Mucosa of rectum (tissue), 2 donors: ENCODE data around the gene SAMSN1.

Experiments
- H3K27ac ChIP-seq, 2 donors: one replicate each; pipeline ENCODE4 v1.7.0; 2013; ENCODE audit warnings: inconsistent platforms in 2 of 2, low read depth in 2 of 2, low read length in 2 of 2
- H3K27me3 ChIP-seq, 2 donors: one replicate each; pipeline ENCODE4 v1.7.0; 2013; ENCODE audit warnings: low read length in 2 of 2; ENCODE audit not compliant: control insufficient read depth in 2 of 2, insufficient read depth in 2 of 2
- H3K36me3 ChIP-seq, 2 donors: one replicate each; pipeline ENCODE4 v1.7.0; 2013; ENCODE audit warnings: low read length in 2 of 2; ENCODE audit not compliant: control insufficient read depth in 2 of 2, insufficient read depth in 2 of 2
- H3K4me1 ChIP-seq, 2 donors: one replicate each; pipeline ENCODE4 v1.7.0; 2013; ENCODE audit warnings: low read length in 2 of 2, mild to moderate bottlenecking in 1 of 2; ENCODE audit not compliant: control insufficient read depth in 2 of 2, insufficient read depth in 2 of 2
- H3K4me3 ChIP-seq, 2 donors: one replicate each; pipeline ENCODE4 v1.7.0; 2013; ENCODE audit warnings: low read length in 2 of 2
- H3K9ac ChIP-seq, 2 donors: one replicate each; pipeline ENCODE4 v1.7.0; 2013; ENCODE audit warnings: low read length in 2 of 2, low read depth in 1 of 2, mild to moderate bottlenecking in 1 of 2
- H3K9me3 ChIP-seq, 2 donors: one replicate each; pipeline ENCODE4 v1.7.0; 2013; ENCODE audit warnings: low read length in 2 of 2; ENCODE audit not compliant: control insufficient read depth in 2 of 2
- donor health status: healthy.
- donor health status: Normal muscosa, but diverticular disease.

The SAMSN1 gene

DNA sequence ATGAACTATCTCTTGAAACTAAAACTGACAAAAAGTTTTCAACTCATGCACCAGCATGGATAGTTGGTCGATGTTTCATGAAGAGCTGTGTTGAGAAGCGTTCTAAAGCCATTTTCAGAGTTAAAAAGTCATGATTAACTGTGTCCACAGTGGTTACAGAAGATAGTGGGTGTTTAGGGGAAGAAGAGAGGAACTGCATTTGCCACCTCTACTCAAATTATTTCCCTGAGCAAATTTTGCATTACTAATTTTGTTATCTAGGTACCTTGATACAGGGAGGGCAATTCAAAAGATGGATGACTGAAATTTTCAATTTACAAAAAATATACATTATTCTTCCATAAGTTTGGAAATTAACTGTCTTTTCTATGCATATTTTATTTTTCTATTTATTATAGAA lies 15.5 kb downstream of the SAMSN1 start:
- no peaks in the 10 kb centered on the region for H3K4me1 ChIP-seq
- no peaks in the 10 kb centered on the region for H3K27me3 ChIP-seq
- H3K36me3 ChIP-seq, result no peaks in the 10 kb centered on the region
- H3K27ac ChIP-seq, result no peak overlapping the region
- H3K9ac ChIP-seq, result no peak overlapping the region
- no peak overlapping the region for H3K4me3 ChIP-seq
- no peaks in the 10 kb centered on the region for H3K9me3 ChIP-seq

- Histone ChIP-seq H3K27ac (no peak overlapping the region), H3K9me3 (no peaks in the 10 kb centered on the region), H3K36me3 (no peaks in the 10 kb centered on the region), H3K27me3 (no peaks in the 10 kb centered on the region), H3K9ac (no peak overlapping the region), H3K4me1 (no peaks in the 10 kb centered on the region), H3K4me3 (no peak overlapping the region)
Observed at GRCh38 chr21:14528815-14529214, 17.3 kb downstream of the SAMSN1 start.

DNA sequence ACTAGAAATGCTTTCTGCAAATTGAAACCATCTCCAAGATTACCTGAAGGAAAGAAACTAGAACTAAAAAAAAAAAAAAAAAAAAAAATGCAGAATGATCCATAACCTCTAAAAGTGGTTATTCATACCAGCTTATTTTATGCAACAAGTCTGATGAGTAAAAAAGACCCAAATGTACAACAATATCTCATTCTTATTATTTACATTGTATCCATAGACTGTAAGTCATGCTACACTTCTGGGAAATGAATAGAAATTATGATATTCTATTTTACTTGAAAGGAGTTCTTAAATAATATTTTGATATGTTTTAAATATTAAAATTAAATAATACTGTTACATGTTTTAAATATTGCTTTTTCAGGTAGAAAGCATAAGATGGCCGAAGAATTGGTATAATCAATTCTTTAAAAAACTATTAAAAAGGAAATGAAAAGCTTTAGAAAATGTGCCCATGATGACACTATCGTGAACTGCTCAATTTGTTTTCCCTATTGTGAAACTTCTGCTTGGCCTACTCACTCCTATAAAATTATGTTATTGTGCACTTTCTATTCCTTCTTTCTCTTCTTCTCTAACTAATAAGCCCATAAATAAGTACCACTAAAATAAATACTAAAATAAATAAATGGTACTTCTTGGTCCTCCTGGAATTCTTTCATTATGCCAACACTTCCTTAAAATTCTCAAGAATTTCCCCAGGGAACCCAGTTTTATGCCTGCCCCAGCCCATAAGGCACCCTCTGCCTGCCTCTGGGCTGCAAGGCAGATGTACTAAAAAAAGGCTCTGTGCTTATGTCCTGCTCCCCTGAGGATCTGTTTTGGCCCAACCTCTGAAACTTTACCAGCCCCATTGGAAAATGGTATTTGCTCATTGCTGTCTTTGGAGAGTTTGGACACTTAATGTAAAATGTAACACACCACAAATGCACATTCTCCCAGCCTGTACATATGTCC lies 18.1 kb downstream of the SAMSN1 start:
- H3K9me3 ChIP-seq, result no peaks in the 10 kb centered on the region
- no peaks in the 10 kb centered on the region for H3K36me3 ChIP-seq
- H3K4me1 ChIP-seq, result no peaks in the 10 kb centered on the region
- no peak overlapping the region for H3K4me3 ChIP-seq
- H3K27ac ChIP-seq, result peak overlapping the region in 1 of 2 donors; percentile 45
- H3K9ac ChIP-seq, result no peak overlapping the region
- H3K27me3 ChIP-seq, result no peaks in the 10 kb centered on the region

DNA sequence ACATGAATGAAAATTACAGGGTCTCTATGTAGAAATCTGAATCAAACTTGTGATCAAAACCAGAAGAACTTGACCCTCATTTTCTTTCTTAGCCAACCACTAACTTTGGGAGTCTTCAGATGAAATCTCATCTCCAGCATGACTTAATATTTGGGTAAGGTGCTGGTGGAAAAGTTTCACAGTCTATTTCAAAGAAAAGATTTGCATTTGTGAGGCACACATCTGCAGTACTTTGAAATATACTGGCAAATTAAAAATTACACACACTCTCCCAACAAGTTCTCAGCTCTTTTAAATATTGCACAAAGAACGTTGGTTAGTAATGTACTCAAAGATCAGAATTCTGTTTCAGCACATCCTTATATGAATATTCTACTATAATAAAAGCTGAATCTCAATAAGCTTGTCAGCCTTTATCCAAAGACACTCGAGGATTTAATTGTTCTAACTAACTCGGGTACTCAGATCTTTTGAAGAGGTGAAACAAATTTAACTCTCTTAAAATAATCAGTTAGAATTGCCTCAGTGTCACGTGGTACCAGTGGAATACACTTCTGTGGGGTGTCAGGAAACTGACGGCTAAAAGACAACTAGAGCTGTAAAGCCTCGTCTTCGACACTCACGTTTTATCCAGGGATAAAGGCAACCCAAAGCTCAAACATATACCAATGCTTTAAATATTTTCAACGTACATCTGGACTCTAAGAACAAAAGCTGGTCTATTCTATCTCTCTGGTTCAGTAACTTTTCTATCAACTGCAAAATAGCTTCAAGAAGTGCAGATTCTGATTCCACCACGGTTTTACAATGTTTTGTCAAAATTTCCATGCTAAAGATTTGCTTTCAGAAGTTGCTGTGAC lies 19.0 kb downstream of the SAMSN1 start:
- Histone ChIP-seq H3K4me3 (peak overlapping the region in 1 of 2 donors; percentile 10), H3K36me3 (no peaks in the 10 kb centered on the region), H3K27me3 (no peaks in the 10 kb centered on the region), H3K27ac (peak overlapping the region; percentile 27 to 45), H3K9me3 (no peaks in the 10 kb centered on the region), H3K4me1 (no peaks in the 10 kb centered on the region), H3K9ac (no peak overlapping the region)

DNA sequence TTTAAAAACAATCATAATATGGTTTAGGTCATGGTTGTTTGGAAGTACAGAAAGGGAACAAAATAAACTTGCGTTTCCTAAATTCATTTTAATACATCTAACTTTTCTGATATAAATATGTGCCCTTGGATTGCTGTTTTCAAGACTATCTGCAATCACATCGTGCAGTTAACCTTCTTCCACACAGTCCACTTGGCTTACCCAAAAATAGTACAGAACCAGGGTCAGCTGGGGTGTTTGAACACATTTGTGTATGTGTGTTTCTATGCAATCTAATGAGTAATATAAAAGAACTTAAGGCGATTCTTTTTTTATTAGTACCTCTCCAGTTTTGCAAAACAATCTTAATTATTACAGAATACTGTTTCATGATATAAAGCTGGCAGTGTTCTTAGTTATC lies 19.9 kb downstream of the SAMSN1 start:
- Histone ChIP-seq H3K36me3 (no peaks in the 10 kb centered on the region), H3K27me3 (no peaks in the 10 kb centered on the region), H3K9me3 (no peaks in the 10 kb centered on the region), H3K4me3 (no peak overlapping the region), H3K4me1 (no peaks in the 10 kb centered on the region), H3K9ac (no peak overlapping the region), H3K27ac (peak overlapping the region in 1 of 2 donors; percentile 13)

- Histone ChIP-seq H3K9me3 (no peaks in the 10 kb centered on the region), H3K4me1 (no peaks in the 10 kb centered on the region), H3K36me3 (no peaks in the 10 kb centered on the region), H3K27me3 (no peaks in the 10 kb centered on the region), H3K4me3 (no peak overlapping the region), H3K27ac (peak overlapping the region; percentile 40 to 55), H3K9ac (no peak overlapping the region)
Observed at GRCh38 chr21:14523234-14523633, 22.9 kb downstream of the SAMSN1 start.

DNA sequence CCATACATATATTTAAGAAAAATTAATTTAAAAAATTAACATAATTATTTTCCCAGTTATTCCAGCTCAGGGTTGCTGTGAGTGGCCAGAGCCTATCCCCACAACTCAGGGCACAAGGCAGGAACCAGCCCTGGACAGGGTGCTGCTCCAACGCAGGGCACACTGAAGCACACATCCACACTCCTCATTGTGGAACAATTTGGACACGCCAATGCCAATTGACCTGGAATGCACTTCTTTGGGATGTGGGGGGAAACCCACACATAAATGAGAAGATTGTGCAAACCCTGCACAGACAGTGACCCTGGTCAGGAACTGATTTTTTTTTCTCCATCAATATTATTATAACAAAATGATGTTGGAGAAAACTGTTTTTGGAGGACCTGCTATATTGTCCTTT lies 23.4 kb downstream of the SAMSN1 start:
- no peaks in the 10 kb centered on the region for H3K4me1 ChIP-seq
- H3K9ac ChIP-seq, result no peak overlapping the region
- H3K27me3 ChIP-seq, result no peaks in the 10 kb centered on the region
- H3K9me3 ChIP-seq, result no peaks in the 10 kb centered on the region
- no peak overlapping the region for H3K4me3 ChIP-seq
- H3K36me3 ChIP-seq, result no peaks in the 10 kb centered on the region
- H3K27ac ChIP-seq, result peak overlapping the region in 1 of 2 donors; percentile 40

GRCh38 chr21:14520535-14520934 lies 25.6 kb downstream of the SAMSN1 start:
- Histone ChIP-seq H3K36me3 (no peaks in the 10 kb centered on the region), H3K4me3 (no peak overlapping the region), H3K4me1 (no peaks in the 10 kb centered on the region), H3K9ac (no peak overlapping the region), H3K9me3 (no peaks in the 10 kb centered on the region), H3K27me3 (no peaks in the 10 kb centered on the region), H3K27ac (no peak overlapping the region)

- Histone ChIP-seq H3K4me3 (no peak overlapping the region), H3K9me3 (no peaks in the 10 kb centered on the region), H3K4me1 (no peaks in the 10 kb centered on the region), H3K36me3 (no peaks in the 10 kb centered on the region), H3K9ac (no peak overlapping the region), H3K27me3 (no peaks in the 10 kb centered on the region), H3K27ac (no peak overlapping the region)
Observed at GRCh38 chr21:14519000-14519399, 27.1 kb downstream of the SAMSN1 start.

DNA sequence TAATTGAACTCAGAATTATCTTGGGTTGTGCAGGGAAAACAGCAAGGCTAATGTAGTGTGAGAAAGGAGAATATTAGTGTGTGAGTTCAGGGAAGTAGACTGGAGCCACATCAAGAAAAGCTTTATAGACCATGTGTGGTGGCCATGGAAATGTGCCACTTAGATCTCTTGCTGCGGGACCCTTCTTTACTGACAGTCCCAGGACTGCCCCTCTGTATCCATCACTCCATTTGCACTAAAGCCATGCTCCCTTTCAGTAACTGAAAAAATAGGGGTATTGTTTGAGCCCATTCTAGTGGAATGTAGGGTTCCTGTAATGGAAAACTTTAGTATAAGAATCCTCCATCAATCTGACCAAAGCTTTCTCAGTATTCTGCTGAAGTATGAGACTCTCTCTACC lies 32.3 kb downstream of the SAMSN1 start:
- H3K27ac ChIP-seq, result no peak overlapping the region
- H3K4me3 ChIP-seq, result no peak overlapping the region
- peaks cover 0 to 3% of the 10 kb centered on the region in 2 donors for H3K36me3 ChIP-seq
- H3K27me3 ChIP-seq, result no peaks in the 10 kb centered on the region
- H3K4me1 ChIP-seq, result no peaks in the 10 kb centered on the region
- no peak overlapping the region for H3K9ac ChIP-seq
- no peaks in the 10 kb centered on the region for H3K9me3 ChIP-seq
